Panc1 (cell line): Measurements from ENCODE around the gene NRDC.

Experiments
- POLR2AphosphoS5 ChIP-seq: IDR thresholded peaks from 2 replicates; pipeline ENCODE4 v1.6.1; 2012; ENCODE audit warnings: mild to moderate bottlenecking, low read depth, low read length, moderate library complexity
- TF ChIP-seq, protein P1 (sequence below): fragments of 450-650 bp; IDR thresholded peaks from 2 replicates; pipeline ENCODE4 v1.5.1; 2017; ENCODE audit warnings: mild to moderate bottlenecking

DNA sequence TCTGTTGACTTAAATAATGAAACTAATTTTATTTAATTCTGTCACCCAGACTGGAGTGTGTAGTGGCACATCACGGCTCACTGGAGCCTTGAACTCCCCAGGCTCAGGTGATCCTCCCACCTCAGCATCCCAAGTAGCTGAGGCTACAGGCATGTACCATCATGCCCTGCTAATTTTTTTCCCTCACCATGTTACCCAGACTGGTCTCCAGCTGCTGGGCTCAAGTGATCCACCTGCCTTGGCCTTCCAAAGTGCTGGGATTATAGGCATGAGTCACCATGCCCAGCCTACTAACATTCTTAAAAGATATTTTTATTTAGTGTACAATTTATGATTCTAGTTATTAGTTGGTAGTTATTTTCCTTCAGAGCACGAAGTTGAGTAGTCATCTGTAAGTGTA, 49.5 kb downstream of the NRDC start:
- TF ChIP-seq, protein P1, sequence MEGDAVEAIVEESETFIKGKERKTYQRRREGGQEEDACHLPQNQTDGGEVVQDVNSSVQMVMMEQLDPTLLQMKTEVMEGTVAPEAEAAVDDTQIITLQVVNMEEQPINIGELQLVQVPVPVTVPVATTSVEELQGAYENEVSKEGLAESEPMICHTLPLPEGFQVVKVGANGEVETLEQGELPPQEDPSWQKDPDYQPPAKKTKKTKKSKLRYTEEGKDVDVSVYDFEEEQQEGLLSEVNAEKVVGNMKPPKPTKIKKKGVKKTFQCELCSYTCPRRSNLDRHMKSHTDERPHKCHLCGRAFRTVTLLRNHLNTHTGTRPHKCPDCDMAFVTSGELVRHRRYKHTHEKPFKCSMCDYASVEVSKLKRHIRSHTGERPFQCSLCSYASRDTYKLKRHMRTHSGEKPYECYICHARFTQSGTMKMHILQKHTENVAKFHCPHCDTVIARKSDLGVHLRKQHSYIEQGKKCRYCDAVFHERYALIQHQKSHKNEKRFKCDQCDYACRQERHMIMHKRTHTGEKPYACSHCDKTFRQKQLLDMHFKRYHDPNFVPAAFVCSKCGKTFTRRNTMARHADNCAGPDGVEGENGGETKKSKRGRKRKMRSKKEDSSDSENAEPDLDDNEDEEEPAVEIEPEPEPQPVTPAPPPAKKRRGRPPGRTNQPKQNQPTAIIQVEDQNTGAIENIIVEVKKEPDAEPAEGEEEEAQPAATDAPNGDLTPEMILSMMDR, result no peak
- TF ChIP-seq POLR2AphosphoS5, result no peak
